ENCODE measurements around the gene RFC3. TPM values are rescaled to one million over a fixed set of nuclear protein-coding genes. Genes with fewer than 3 reads are reported as not detected.

The RFC3 gene
- total RNA-seq, 1 donor from 2014 or later, result 14.1 TPM

- no peaks in the 10 kb centered on the region for H3K9me3 ChIP-seq (ENCODE audit: control insufficient read depth in 3 of 3, low read length in 3 of 3)
- H3K4me1 ChIP-seq (ENCODE audit: control insufficient read depth in 3 of 3, insufficient read depth in 3 of 3, low read length in 3 of 3), result no peaks in the 10 kb centered on the region
- no peaks in the 10 kb centered on the region for H3K36me3 ChIP-seq (ENCODE audit: control insufficient read depth in 3 of 3, insufficient read depth in 3 of 3, low read length in 3 of 3)
- H3K27ac ChIP-seq (ENCODE audit: low read depth, low read length), result no peak overlapping the region
- H3K27me3 ChIP-seq (ENCODE audit: control insufficient read depth in 3 of 3, insufficient read depth in 3 of 3, low read length in 3 of 3), result no peaks in the 10 kb centered on the region
- H3K4me3 ChIP-seq (ENCODE audit: low read length in 3 of 3), result no peak overlapping the region
- no peak overlapping the region for H3K9ac ChIP-seq (ENCODE audit: low read depth in 1 of 3, low read length in 3 of 3)
Observed at GRCh38 chr13:33863188-33863789, 45.3 kb downstream of the RFC3 start.

GRCh38 chr13:33865945-33866344, 48.0 kb downstream of the RFC3 start:
- H3K27me3 ChIP-seq (ENCODE audit: control insufficient read depth in 3 of 3, insufficient read depth in 3 of 3, low read length in 3 of 3), result no peaks in the 10 kb centered on the region
- H3K4me1 ChIP-seq (ENCODE audit: control insufficient read depth in 3 of 3, insufficient read depth in 3 of 3, low read length in 3 of 3), result no peaks in the 10 kb centered on the region
- no peaks in the 10 kb centered on the region for H3K9me3 ChIP-seq (ENCODE audit: control insufficient read depth in 3 of 3, low read length in 3 of 3)
- no peaks in the 10 kb centered on the region for H3K36me3 ChIP-seq (ENCODE audit: control insufficient read depth in 3 of 3, insufficient read depth in 3 of 3, low read length in 3 of 3)
- H3K27ac ChIP-seq (ENCODE audit: low read depth, low read length), result no peak overlapping the region
- no peak overlapping the region for H3K4me3 ChIP-seq (ENCODE audit: low read length in 3 of 3)
- H3K9ac ChIP-seq (ENCODE audit: low read depth in 1 of 3, low read length in 3 of 3), result no peak overlapping the region

DNA sequence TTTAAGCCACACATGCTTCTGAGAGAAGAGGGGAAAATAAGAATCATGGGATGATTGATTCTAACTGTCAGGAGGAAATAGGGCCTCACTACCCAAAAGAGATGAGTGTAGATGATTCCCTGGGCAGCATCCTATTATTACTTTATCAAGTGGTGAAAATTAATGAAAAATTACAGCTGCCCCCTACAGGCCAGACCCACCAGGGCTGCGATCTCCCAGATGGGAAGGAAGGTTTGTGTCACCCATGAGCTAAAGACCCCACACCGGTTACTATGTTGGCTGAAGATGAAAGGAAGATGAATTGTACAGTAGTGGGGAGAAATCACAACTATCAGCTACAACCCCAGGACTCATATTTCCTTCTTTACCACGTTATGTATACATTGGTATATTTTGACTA, 49.5 kb downstream of the RFC3 start:
- H3K9me3 ChIP-seq (ENCODE audit: control insufficient read depth in 3 of 3, low read length in 3 of 3), result no peaks in the 10 kb centered on the region
- H3K27ac ChIP-seq (ENCODE audit: low read depth, low read length), result no peak overlapping the region
- H3K9ac ChIP-seq (ENCODE audit: low read depth in 1 of 3, low read length in 3 of 3), result no peak overlapping the region
- H3K4me3 ChIP-seq (ENCODE audit: low read length in 3 of 3), result no peak overlapping the region
- H3K36me3 ChIP-seq (ENCODE audit: control insufficient read depth in 3 of 3, insufficient read depth in 3 of 3, low read length in 3 of 3), result no peaks in the 10 kb centered on the region
- H3K27me3 ChIP-seq (ENCODE audit: control insufficient read depth in 3 of 3, insufficient read depth in 3 of 3, low read length in 3 of 3), result no peaks in the 10 kb centered on the region
- H3K4me1 ChIP-seq (ENCODE audit: control insufficient read depth in 3 of 3, insufficient read depth in 3 of 3, low read length in 3 of 3), result no peaks in the 10 kb centered on the region

DNA sequence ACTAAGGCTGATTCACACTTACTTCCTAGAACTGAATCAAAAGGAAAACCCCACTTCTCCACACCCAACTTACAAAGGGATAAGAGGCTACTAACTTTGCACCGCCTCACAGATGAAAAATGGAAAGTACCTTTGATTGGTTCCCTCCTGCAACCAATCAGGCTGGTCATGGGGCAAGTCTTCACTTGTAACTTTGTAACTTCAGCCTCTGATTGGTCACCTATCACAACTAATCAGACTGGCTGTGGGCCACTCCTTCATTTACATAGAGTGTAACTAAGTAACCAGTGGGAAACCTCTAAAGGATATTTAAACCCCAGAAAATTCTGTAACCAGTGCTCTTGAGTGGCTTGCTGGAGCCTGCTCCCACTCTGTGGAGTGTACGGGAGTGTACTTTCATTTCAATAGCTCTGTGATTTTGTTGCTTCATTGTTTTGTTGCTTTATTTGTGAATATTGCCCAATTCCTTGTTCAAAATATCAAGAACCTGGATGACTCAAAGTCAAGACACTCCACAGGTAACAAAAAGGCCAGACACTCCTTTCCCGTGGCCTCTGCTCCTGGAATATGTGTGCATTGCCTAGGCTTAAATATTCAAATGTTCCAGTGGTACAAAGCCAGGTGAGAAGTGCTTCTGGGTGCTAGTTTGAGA, 50.5 kb downstream of the RFC3 start:
- Histone ChIP-seq H3K9ac (ENCODE audit: low read depth in 1 of 3, low read length in 3 of 3) (no peak overlapping the region), H3K4me3 (ENCODE audit: low read length in 3 of 3) (no peak overlapping the region), H3K4me1 (ENCODE audit: control insufficient read depth in 3 of 3, insufficient read depth in 3 of 3, low read length in 3 of 3) (no peaks in the 10 kb centered on the region), H3K27ac (ENCODE audit: low read depth, low read length) (no peak overlapping the region), H3K9me3 (ENCODE audit: control insufficient read depth in 3 of 3, low read length in 3 of 3) (no peaks in the 10 kb centered on the region), H3K36me3 (ENCODE audit: control insufficient read depth in 3 of 3, insufficient read depth in 3 of 3, low read length in 3 of 3) (no peaks in the 10 kb centered on the region), H3K27me3 (ENCODE audit: control insufficient read depth in 3 of 3, insufficient read depth in 3 of 3, low read length in 3 of 3) (no peaks in the 10 kb centered on the region)

- no peak overlapping the region for H3K9ac ChIP-seq (ENCODE audit: low read depth in 1 of 3, low read length in 3 of 3)
- H3K4me1 ChIP-seq (ENCODE audit: control insufficient read depth in 3 of 3, insufficient read depth in 3 of 3, low read length in 3 of 3), result no peaks in the 10 kb centered on the region
- H3K36me3 ChIP-seq (ENCODE audit: control insufficient read depth in 3 of 3, insufficient read depth in 3 of 3, low read length in 3 of 3), result no peaks in the 10 kb centered on the region
- no peak overlapping the region for H3K4me3 ChIP-seq (ENCODE audit: low read length in 3 of 3)
- H3K9me3 ChIP-seq (ENCODE audit: control insufficient read depth in 3 of 3, low read length in 3 of 3), result no peaks in the 10 kb centered on the region
- no peaks in the 10 kb centered on the region for H3K27me3 ChIP-seq (ENCODE audit: control insufficient read depth in 3 of 3, insufficient read depth in 3 of 3, low read length in 3 of 3)
- H3K27ac ChIP-seq (ENCODE audit: low read depth, low read length), result no peak overlapping the region
Observed at GRCh38 chr13:33869005-33869404, 51.1 kb downstream of the RFC3 start.

DNA sequence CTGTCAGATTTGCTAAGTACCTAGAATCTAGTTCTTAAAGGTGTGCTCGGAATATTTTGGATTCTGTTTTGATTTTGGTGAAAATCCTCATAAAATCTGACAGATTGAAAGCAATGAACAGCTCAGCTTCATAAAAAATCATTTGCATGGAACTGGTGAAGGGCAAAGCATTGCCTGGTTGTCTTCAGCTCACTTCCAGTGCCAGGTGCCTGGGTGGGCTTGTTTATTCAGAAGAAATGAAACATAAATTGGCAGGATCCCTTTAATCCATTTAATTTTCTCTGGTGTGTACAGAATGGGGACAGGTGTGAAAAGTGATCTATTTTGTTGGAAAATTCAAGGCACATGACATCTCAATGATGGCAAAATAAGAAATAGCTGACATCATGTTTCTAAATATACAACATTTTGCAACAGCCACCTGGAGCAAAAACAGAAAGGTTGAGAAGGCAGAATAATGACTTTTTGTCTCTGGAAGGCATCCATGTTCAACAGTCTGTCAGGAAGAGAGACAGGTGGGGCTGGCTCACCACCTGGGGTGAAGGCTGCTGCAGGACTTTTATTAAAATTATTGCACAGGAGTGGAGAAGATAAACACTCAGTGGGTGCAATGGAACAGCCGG, 52.2 kb downstream of the RFC3 start:
- Histone ChIP-seq H3K4me3 (ENCODE audit: low read length in 3 of 3) (no peak overlapping the region), H3K27ac (ENCODE audit: low read depth, low read length) (no peak overlapping the region), H3K27me3 (ENCODE audit: control insufficient read depth in 3 of 3, insufficient read depth in 3 of 3, low read length in 3 of 3) (no peaks in the 10 kb centered on the region), H3K9ac (ENCODE audit: low read depth in 1 of 3, low read length in 3 of 3) (no peak overlapping the region), H3K36me3 (ENCODE audit: control insufficient read depth in 3 of 3, insufficient read depth in 3 of 3, low read length in 3 of 3) (no peaks in the 10 kb centered on the region), H3K9me3 (ENCODE audit: control insufficient read depth in 3 of 3, low read length in 3 of 3) (no peaks in the 10 kb centered on the region), H3K4me1 (ENCODE audit: control insufficient read depth in 3 of 3, insufficient read depth in 3 of 3, low read length in 3 of 3) (no peaks in the 10 kb centered on the region)

- H3K27me3 ChIP-seq (ENCODE audit: control insufficient read depth in 3 of 3, insufficient read depth in 3 of 3, low read length in 3 of 3), result no peaks in the 10 kb centered on the region
- no peaks in the 10 kb centered on the region for H3K36me3 ChIP-seq (ENCODE audit: control insufficient read depth in 3 of 3, insufficient read depth in 3 of 3, low read length in 3 of 3)
- H3K4me3 ChIP-seq (ENCODE audit: low read length in 3 of 3), result no peak overlapping the region
- H3K9me3 ChIP-seq (ENCODE audit: control insufficient read depth in 3 of 3, low read length in 3 of 3), result no peaks in the 10 kb centered on the region
- H3K4me1 ChIP-seq (ENCODE audit: control insufficient read depth in 3 of 3, insufficient read depth in 3 of 3, low read length in 3 of 3), result peaks cover 0 to 8% (median 0%) of the 10 kb centered on the region in 3 donors
- H3K27ac ChIP-seq (ENCODE audit: low read depth, low read length), result no peak overlapping the region
- no peak overlapping the region for H3K9ac ChIP-seq (ENCODE audit: low read depth in 1 of 3, low read length in 3 of 3)
Observed at GRCh38 chr13:33871207-33872004, 53.5 kb downstream of the RFC3 start.

DNA sequence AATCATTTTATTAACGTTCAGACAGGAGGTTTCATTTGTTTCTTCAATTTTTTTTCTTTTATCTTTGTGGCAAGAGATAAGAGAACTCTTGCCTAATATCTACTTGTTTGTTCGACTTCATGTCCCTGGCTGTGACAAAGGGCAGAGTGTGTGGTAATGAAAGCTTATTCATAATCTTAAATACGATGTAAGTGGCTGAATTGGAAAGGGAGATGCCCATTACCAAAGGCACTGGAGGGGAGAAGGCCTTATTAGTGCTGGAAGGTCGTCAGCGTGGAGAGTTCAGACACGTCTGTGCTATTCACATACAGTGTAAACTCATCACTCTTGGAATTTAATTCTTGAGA, 54.0 kb downstream of the RFC3 start:
- H3K4me3 ChIP-seq (ENCODE audit: low read length in 3 of 3), result no peak overlapping the region
- H3K27ac ChIP-seq (ENCODE audit: low read depth, low read length), result no peak overlapping the region
- H3K4me1 ChIP-seq (ENCODE audit: control insufficient read depth in 3 of 3, insufficient read depth in 3 of 3, low read length in 3 of 3), result peaks cover 0 to 8% (median 0%) of the 10 kb centered on the region in 3 donors
- H3K36me3 ChIP-seq (ENCODE audit: control insufficient read depth in 3 of 3, insufficient read depth in 3 of 3, low read length in 3 of 3), result no peaks in the 10 kb centered on the region
- H3K27me3 ChIP-seq (ENCODE audit: control insufficient read depth in 3 of 3, insufficient read depth in 3 of 3, low read length in 3 of 3), result no peaks in the 10 kb centered on the region
- no peaks in the 10 kb centered on the region for H3K9me3 ChIP-seq (ENCODE audit: control insufficient read depth in 3 of 3, low read length in 3 of 3)
- H3K9ac ChIP-seq (ENCODE audit: low read depth in 1 of 3, low read length in 3 of 3), result no peak overlapping the region

GRCh38 chr13:33873251-33873908, 55.4 kb downstream of the RFC3 start:
- no peaks in the 10 kb centered on the region for H3K36me3 ChIP-seq (ENCODE audit: control insufficient read depth in 3 of 3, insufficient read depth in 3 of 3, low read length in 3 of 3)
- peaks cover 0 to 8% (median 0%) of the 10 kb centered on the region in 3 donors for H3K4me1 ChIP-seq (ENCODE audit: control insufficient read depth in 3 of 3, insufficient read depth in 3 of 3, low read length in 3 of 3)
- no peak overlapping the region for H3K4me3 ChIP-seq (ENCODE audit: low read length in 3 of 3)
- H3K27me3 ChIP-seq (ENCODE audit: control insufficient read depth in 3 of 3, insufficient read depth in 3 of 3, low read length in 3 of 3), result no peaks in the 10 kb centered on the region
- H3K27ac ChIP-seq (ENCODE audit: low read depth, low read length), result no peak overlapping the region
- no peak overlapping the region for H3K9ac ChIP-seq (ENCODE audit: low read depth in 1 of 3, low read length in 3 of 3)
- H3K9me3 ChIP-seq (ENCODE audit: control insufficient read depth in 3 of 3, low read length in 3 of 3), result no peaks in the 10 kb centered on the region
